ENCODE measurements around the gene RFTN1. TPM values are rescaled to one million over a fixed set of nuclear protein-coding genes. Genes with fewer than 3 reads are reported as not detected.

RFTN1 gene
- polyA plus RNA-seq, 3 donors from 2014 or later, result 96.5 to 194 (median 109) TPM

DNA sequence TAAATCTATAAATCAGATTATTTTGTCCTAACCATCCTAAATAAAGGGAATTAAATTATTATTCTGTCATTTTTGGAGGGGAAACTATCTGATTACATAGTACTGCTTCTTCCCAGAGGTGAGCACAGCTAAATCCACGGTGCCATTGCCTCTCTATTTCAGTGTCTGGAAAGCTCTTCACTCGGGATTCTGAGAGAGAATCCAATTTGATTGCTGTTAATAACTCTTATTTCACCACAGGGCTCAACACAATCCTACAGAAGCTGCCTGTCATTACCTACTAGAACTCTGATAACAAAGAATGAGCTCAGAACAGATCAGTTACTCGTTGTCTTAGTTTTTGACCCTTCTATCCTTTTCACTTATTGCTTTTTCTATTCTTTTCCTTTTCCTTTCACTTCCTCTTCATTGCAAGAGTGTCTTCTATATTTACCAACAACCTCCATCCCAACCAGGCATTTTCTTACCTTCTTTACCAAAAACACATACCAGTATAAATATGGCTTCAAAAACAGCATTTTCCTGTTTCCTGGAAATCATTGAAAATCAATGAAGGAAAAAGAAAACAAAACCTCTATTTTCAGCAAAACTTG lies 218.1 kb downstream of the RFTN1 start:
- peaks cover 0 to 5% (median 0%) of the 10 kb centered on the region in 6 donors for H3K9me3 Mint-ChIP-seq
- no peak overlapping the region for H3K4me3 Mint-ChIP-seq
- H3K4me1 Mint-ChIP-seq, result peaks cover 65 to 81% of the 10 kb centered on the region in 2 donors
- peak overlapping the region in 4 of 6 donors; percentile 7 to 60 (median 36) for H3K27ac Mint-ChIP-seq
- no peak for DNase-seq
- H3K27me3 Mint-ChIP-seq (ENCODE audit: low read depth in 3 of 3), result peaks cover 2 to 5% (median 3%) of the 10 kb centered on the region in 3 donors
- peaks cover 27 to 40% (median 32%) of the 10 kb centered on the region in 3 donors for H3K36me3 Mint-ChIP-seq

DNA sequence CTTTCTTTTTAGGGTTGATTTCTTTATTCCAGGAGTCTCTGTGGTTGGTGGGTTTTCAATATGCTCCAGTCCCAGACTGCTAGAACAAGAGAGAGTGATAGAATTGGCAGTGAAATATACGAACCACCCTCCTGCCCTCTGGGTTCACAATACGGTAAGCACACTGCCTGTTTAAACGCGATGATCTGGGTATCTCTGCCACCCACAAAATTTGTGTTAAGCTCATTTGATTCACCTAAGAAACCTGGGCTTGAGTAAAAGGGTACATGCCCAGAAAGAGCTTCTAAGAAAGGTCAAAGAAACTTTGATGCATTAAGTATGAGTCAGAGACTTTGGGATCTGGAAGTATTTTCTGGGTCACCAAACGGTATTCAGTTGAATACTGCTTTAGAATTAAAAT lies 218.7 kb downstream of the RFTN1 start:
- no peak for DNase-seq
- Mint-ChIP-seq H3K9me3 (peaks cover 0 to 5% (median 0%) of the 10 kb centered on the region in 6 donors), H3K4me1 (peaks cover 65 to 81% of the 10 kb centered on the region in 2 donors), H3K4me3 (no peak overlapping the region), H3K27me3 (ENCODE audit: low read depth in 3 of 3) (peaks cover 2 to 5% (median 3%) of the 10 kb centered on the region in 3 donors), H3K27ac (peak overlapping the region in 2 of 6 donors; percentile 55 to 71), H3K36me3 (peaks cover 27 to 40% (median 32%) of the 10 kb centered on the region in 3 donors)

DNA sequence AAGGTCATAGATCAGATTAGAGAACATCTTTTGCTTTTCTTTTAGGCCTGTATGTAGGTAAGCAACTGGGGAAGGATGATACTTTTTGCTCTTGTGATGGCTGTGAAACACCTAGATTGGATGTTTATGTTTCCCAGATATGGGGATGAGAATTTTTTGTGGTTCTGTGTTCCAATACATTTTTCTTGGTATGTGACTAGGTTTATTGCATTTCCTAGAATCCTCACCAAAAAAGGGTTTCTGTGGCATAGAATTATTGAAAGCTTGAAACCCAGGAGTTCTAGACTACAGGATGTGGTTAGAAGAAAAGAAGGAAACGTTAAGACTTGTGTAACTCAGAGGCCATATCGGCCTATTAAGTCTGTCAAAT lies 222.7 kb downstream of the RFTN1 start:
- Mint-ChIP-seq H3K27ac (peak overlapping the region; percentile 86 to 96 (median 92)), H3K27me3 (ENCODE audit: low read depth in 3 of 3) (peaks cover 2 to 6% (median 4%) of the 10 kb centered on the region in 3 donors), H3K4me1 (peaks cover 82 to 84% of the 10 kb centered on the region in 2 donors), H3K36me3 (peaks cover 13 to 20% (median 17%) of the 10 kb centered on the region in 3 donors), H3K4me3 (peak overlapping the region; percentile 68 to 79 (median 76)), H3K9me3 (peaks cover 0 to 5% (median 0%) of the 10 kb centered on the region in 6 donors)
- DNase-seq, result peak; percentile 37 to 50 (median 42)

DNA sequence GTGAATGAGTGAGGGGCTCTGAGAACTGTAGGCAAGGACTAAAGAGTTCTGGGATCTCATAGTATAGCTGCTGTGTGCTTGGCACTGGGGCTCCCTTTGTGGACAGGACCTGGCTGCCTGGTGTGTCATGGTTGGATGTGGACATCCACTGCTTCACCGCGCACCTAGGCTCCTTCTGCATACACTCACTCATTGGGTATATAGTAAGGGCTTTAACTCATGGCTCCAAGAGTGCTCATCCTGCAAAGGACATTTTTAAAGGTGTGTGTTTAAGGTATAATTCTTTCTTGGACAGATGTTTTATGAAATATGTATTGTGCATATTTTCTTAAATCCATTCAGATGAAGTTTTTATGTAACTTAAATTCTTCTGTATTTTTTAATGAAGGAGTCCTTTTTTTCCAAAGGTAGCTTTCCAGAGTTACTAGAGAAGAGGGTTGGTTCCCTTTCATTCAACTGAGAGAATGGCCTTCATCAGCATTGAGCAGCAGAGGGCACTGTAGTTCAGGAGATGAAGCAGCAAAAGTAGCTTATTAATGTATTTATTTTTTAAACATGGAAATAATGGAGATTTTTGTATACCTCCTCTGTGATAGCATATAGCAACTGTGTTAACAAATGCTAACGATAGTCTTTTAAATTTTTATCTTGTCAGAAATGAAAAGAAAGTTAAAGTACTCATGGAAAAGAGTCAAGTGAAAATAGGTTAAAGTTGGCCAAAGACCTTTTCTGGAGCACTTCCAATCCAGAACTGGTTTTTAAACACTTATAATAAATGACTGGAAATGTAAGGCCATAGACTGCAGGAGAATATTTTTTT lies 223.3 kb downstream of the RFTN1 start:
- H3K36me3 Mint-ChIP-seq, result peaks cover 7 to 15% (median 11%) of the 10 kb centered on the region in 3 donors
- peaks cover 0 to 5% (median 0%) of the 10 kb centered on the region in 6 donors for H3K9me3 Mint-ChIP-seq
- peaks cover 2 to 6% (median 5%) of the 10 kb centered on the region in 3 donors for H3K27me3 Mint-ChIP-seq (ENCODE audit: low read depth in 3 of 3)
- peak; percentile 47 to 61 (median 60) for DNase-seq
- H3K4me1 Mint-ChIP-seq, result peaks cover 82 to 84% of the 10 kb centered on the region in 2 donors
- H3K27ac Mint-ChIP-seq, result peak overlapping the region; percentile 86 to 98 (median 94)
- peak overlapping the region; percentile 68 to 91 (median 78) for H3K4me3 Mint-ChIP-seq

DNA sequence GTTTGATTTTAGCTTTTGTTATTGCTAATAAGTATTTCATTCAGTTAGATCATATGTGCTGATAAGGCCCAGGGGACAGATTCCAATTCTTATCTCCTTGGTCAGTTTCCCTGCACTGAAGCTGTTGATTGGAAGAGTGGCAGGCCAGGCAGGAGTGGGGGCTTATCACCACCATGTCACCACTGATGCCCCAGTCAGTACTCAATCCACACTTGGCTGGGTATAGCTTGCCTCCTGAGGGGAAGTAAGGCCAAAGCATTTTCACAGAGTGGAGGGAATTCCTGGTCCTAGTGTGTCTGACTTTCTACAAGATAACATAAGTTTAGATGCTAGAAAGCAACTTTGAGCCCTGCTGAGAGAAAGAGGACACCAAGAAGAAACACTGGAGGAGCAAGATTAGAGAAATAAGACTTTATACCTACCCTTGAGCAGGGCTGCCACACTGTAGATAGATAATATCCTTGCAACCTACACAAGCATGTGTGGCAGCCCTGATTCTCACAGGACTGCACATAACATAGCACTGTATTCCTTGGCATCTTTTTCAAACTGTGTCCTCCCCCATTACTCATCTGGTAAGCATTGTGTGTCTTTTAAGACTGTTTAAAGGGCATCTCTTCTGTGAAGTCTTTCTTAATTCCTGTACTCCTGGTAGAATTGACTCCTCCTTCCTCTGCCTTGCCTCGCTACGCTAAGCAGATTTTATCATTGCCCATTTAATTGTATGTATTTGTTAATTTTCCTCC lies 224.2 kb downstream of the RFTN1 start:
- peaks cover 0 to 5% (median 0%) of the 10 kb centered on the region in 6 donors for H3K9me3 Mint-ChIP-seq
- peaks cover 2 to 6% (median 5%) of the 10 kb centered on the region in 3 donors for H3K27me3 Mint-ChIP-seq (ENCODE audit: low read depth in 3 of 3)
- peaks cover 4 to 18% (median 9%) of the 10 kb centered on the region in 3 donors for H3K36me3 Mint-ChIP-seq
- DNase-seq, result no peak
- peak overlapping the region; percentile 86 to 98 (median 96) for H3K27ac Mint-ChIP-seq
- peak overlapping the region; percentile 79 to 97 (median 91) for H3K4me3 Mint-ChIP-seq
- H3K4me1 Mint-ChIP-seq, result peaks cover 87% of the 10 kb centered on the region in 2 donors

DNA sequence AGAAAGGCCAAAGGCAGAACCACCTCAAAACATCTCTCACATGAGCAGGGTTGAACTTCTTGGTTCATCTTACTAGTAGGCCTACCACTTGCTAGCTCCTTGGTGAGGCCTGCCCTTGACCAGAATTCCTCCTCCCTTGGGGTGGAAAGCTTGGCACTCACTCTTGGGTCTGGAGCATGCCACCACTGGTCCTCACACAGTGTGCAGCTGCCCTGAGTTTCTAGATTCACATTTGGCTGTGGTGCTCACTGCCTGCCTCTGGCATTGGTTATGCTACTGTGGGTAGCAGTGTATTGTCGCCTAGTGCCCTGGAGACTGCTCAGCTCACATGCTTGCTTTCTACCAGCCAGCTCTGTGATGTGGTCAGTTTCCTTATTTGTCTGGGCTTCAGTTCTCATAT lies 224.8 kb downstream of the RFTN1 start:
- no peak for DNase-seq
- Mint-ChIP-seq H3K4me3 (peak overlapping the region; percentile 79 to 97 (median 91)), H3K4me1 (peaks cover 88 to 89% of the 10 kb centered on the region in 2 donors), H3K36me3 (peaks cover 6 to 14% (median 6%) of the 10 kb centered on the region in 3 donors), H3K9me3 (peaks cover 0 to under 1% (median 0%) of the 10 kb centered on the region in 6 donors), H3K27ac (peak overlapping the region; percentile 86 to 98 (median 96)), H3K27me3 (ENCODE audit: low read depth in 3 of 3) (peaks cover 2 to 6% (median 5%) of the 10 kb centered on the region in 3 donors)

DNA sequence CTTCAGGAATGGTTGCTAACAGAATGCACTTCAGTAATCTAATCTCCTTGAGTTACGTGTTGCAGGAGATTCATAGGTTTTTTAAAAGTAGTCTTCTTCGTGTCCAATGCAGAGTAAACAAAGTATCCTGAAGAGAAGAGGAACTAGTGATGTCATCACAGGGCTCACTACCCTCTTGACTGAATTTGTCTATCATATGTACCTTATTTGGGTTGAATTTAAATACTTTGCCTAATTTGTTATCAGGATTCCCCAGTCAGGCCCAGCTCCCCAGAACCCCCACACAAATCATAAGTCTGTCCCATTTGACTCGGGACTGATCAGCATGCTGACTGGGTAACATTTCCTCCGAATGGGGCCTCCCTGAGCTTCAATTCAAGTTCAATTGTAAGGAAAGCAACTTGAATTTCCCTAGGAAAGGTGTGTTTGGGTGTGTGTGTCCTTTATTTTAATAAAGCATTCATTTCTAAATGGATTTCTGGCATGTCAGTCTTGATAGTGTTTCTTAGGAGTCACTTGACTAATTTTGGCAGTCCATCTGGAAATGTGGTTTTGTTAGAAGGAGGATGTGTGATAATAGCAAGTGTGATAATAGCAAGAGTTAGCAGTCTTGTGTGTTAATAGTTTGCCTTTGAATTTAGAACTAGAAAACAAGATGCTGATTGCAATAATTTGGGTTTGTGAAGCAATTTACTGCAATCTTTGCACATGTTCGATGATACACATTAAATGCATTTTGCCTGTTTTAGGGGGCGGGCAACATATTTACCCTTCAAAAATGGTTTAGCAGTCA lies 226.6 kb downstream of the RFTN1 start:
- Mint-ChIP-seq H3K9me3 (no peaks in the 10 kb centered on the region), H3K27me3 (ENCODE audit: low read depth in 3 of 3) (peaks cover 2 to 6% (median 5%) of the 10 kb centered on the region in 3 donors)

DNA sequence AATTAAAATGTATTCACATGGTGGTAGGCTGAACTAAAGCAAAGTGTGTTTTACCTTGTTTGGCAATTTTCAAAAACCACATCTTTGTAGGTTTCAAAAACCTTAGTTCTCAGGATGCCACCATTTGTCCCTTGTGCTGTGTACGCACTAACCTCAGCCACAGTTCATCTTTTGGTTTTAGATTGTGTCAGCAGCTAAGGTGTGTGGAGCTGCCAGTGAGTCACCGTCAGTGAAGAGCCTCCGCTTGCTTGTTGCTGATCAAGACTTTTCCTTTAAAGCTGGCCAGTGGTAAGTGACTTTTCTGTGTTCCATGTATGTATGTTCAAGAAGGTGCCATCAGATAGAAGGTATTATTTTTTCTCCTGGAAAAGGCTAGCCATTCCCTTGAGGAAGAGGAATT lies 227.3 kb downstream of the RFTN1 start:
- H3K9me3 Mint-ChIP-seq, result no peaks in the 10 kb centered on the region
- H3K27me3 Mint-ChIP-seq (ENCODE audit: low read depth in 3 of 3), result peaks cover 2 to 6% (median 2%) of the 10 kb centered on the region in 3 donors
- peaks cover 69 to 70% of the 10 kb centered on the region in 2 donors for H3K4me1 Mint-ChIP-seq
- H3K27ac Mint-ChIP-seq, result peak overlapping the region; percentile 86 to 98 (median 96)
- H3K36me3 Mint-ChIP-seq, result peaks cover 8 to 17% (median 10%) of the 10 kb centered on the region in 3 donors
- peak; percentile 80 to 85 (median 81) for DNase-seq
- H3K4me3 Mint-ChIP-seq, result peak overlapping the region; percentile 79 to 97 (median 91)

More for the DNA sequence above, 226.6 kb downstream of the RFTN1 start:
- Mint-ChIP-seq H3K36me3 (peaks cover 8 to 17% (median 10%) of the 10 kb centered on the region in 3 donors), H3K27ac (peak overlapping the region; percentile 86 to 98 (median 96)), H3K4me1 (peaks cover 76 to 78% of the 10 kb centered on the region in 2 donors), H3K4me3 (peak overlapping the region; percentile 79 to 97 (median 91))
- peak; percentile 34 to 40 (median 38) for DNase-seq

DNA sequence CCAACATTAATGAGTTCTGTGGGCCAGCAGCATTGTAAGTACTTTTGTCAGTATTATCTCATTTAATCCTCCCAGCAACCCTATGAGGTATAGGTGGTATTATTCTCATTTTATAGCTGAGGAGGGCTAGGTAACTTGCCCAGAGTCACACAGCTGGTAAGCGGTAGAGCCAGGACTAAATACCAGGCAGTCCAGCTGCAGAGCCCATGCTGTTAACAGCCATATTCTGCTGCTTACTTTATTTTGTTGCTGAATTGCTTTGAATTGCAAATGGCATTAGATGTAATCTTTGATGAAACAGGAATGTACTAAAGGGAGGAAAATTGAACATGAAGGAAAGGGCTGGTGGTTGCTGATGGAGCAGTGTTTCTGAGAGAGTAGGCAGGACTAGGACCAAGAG lies 228.9 kb downstream of the RFTN1 start:
- H3K36me3 Mint-ChIP-seq, result peaks cover 8 to 17% (median 10%) of the 10 kb centered on the region in 3 donors
- no peak for DNase-seq
- peak overlapping the region in 3 of 5 donors; percentile 54 to 74 (median 58) for H3K4me3 Mint-ChIP-seq
- peaks cover 2 to 4% (median 2%) of the 10 kb centered on the region in 3 donors for H3K27me3 Mint-ChIP-seq (ENCODE audit: low read depth in 3 of 3)
- H3K9me3 Mint-ChIP-seq, result no peaks in the 10 kb centered on the region
- peaks cover 54 to 55% of the 10 kb centered on the region in 2 donors for H3K4me1 Mint-ChIP-seq
- H3K27ac Mint-ChIP-seq, result peak overlapping the region; percentile 86 to 98 (median 96)

DNA sequence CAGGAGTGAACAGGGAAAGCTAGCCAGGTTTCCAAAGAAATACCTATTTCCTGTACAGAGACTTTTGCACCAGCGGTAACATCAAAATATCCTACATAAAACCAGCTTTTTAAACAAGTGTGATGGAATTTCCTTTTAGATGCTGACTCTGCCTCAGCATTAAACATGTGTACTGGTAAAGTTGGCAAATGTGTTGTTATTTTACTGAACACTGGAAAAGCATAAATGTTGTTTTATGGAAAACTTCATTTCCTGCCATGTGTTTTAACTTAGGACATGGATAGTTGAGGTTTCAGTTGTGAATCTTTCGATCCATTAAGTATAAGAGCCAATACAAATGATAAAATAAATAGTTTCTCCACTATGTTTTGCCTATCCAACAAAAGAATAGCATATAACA lies 232.8 kb downstream of the RFTN1 start:
- DNase-seq, result no peak
- H3K27me3 Mint-ChIP-seq (ENCODE audit: low read depth in 3 of 3), result no peaks in the 10 kb centered on the region
- peaks cover 14 to 16% of the 10 kb centered on the region in 2 donors for H3K4me1 Mint-ChIP-seq
- no peak overlapping the region for H3K27ac Mint-ChIP-seq
- H3K36me3 Mint-ChIP-seq, result peaks cover 15 to 25% (median 16%) of the 10 kb centered on the region in 3 donors
- no peak overlapping the region for H3K4me3 Mint-ChIP-seq
- no peaks in the 10 kb centered on the region for H3K9me3 Mint-ChIP-seq

DNA sequence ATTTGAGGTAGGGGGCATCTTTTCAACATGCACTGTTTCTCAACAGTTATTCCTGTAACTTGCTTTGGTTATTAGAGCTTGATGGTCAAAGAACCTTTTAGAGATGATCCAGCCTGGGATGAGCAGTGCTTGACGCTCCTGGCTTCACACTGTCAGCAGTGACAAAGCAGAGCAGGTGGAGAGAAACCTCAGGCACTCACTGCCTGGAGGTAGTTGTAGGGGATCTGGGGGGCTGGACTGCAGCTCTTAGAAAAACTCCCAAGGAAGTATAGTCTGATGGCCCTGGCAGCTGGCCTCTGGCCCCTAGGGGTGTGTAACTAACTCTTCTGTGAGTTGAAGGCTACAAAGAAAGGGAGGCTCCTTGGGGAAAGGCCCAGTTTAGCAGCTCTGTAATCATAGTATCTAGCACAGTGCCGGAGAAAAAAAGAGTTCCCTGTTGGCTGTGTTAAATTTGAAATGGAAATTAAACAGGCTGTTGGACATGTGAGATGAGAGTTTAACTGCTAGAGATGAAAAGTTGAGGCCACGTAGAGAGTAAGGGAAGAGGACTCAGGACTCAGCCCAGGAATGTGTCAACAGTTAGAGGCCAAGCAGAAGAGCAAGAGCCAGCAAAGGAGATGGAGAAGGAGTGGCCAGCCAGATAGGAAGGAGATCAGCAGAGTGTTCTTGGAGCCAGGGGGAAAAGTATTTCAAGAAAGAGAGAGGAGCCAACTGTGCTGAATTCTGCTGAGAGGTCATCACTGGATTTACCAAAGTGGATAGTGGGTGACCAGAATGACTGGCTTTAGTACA lies 234.3 kb downstream of the RFTN1 start:
- DNase-seq, result no peak
- no peaks in the 10 kb centered on the region for H3K27me3 Mint-ChIP-seq (ENCODE audit: low read depth in 3 of 3)
- H3K4me3 Mint-ChIP-seq, result no peak overlapping the region

DNA sequence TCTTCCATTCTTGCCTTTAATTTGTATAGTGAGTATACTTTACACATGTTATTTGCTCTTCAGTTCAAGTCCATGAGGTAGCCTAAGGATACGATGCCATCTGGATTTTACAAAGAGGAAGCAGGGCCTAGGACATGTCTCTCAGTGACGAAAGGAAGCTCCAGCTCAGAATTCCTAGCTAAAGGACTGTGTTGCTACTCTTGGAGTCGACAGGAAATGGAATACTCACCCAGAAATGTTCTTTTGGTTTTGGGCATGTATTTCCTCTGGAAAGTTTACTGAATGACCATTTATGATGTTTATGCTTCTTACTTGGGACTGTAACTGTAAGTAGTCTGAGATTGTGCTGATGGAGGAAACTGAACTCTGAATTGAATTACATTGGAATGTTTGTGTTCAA lies 236.0 kb downstream of the RFTN1 start:
- no peak overlapping the region for H3K4me3 Mint-ChIP-seq
- no peaks in the 10 kb centered on the region for H3K9me3 Mint-ChIP-seq
- no peak overlapping the region for H3K27ac Mint-ChIP-seq
- H3K36me3 Mint-ChIP-seq, result peaks cover 11 to 19% (median 18%) of the 10 kb centered on the region in 3 donors
- DNase-seq, result no peak
- no peaks in the 10 kb centered on the region for H3K27me3 Mint-ChIP-seq (ENCODE audit: low read depth in 3 of 3)
- H3K4me1 Mint-ChIP-seq, result no peaks in the 10 kb centered on the region

More for the DNA sequence above, 234.3 kb downstream of the RFTN1 start:
- H3K36me3 Mint-ChIP-seq, result peaks cover 12 to 25% (median 12%) of the 10 kb centered on the region in 3 donors
- peaks cover 0 to under 1% of the 10 kb centered on the region in 2 donors for H3K4me1 Mint-ChIP-seq
- no peak overlapping the region for H3K27ac Mint-ChIP-seq
- no peaks in the 10 kb centered on the region for H3K9me3 Mint-ChIP-seq

Data from immature natural killer cell (primary cell).